ENCODE results near the gene PAM. TPM values are rescaled to one million over a fixed set of nuclear protein-coding genes. Genes with fewer than 3 reads are reported as not detected.

The PAM gene
- total and polyA plus RNA-seq, 3 donors from 2014 or later = 65.5 to 92.5 (median 77.5) TPM

GRCh38 chr5:102818345-102818744 is 63.2 kb downstream of the PAM start:
- no peak for DNase-seq
- H3K27me3 ChIP-seq = no peaks in the 10 kb centered on the region
- intact Hi-C loops (cut with DNase I; ENCODE audit: low total_unique reads) = no loop called here

GRCh38 chr5:102818934-102819333 is 63.8 kb downstream of the PAM start:
- 90 to 93% methylated on average over 5 of the region's 5 CpGs for WGBS, 2 donors
- intact Hi-C loops (cut with DNase I; ENCODE audit: low total_unique reads) = no loop called here

More at GRCh38 chr5:102818345-102818744, 63.2 kb downstream of the PAM start:
- no peak overlapping the region for H3K27ac ChIP-seq
- no peak overlapping the region for H3K4me3 ChIP-seq
- no peak for TF ChIP-seq POLR2A (IDR thresholded peaks at IDR 0.05)
- TF ChIP-seq CTCF (IDR thresholded peaks at IDR 0.05) = no peak
- 69 to 74% methylated on average over 1 of the region's 1 CpG for WGBS, 2 donors
- no peaks in the 10 kb centered on the region for H3K9me3 ChIP-seq
- H3K36me3 ChIP-seq (ENCODE audit: low read depth, missing control alignments) = no peaks in the 10 kb centered on the region
- H3K4me1 ChIP-seq = no peaks in the 10 kb centered on the region

DNA sequence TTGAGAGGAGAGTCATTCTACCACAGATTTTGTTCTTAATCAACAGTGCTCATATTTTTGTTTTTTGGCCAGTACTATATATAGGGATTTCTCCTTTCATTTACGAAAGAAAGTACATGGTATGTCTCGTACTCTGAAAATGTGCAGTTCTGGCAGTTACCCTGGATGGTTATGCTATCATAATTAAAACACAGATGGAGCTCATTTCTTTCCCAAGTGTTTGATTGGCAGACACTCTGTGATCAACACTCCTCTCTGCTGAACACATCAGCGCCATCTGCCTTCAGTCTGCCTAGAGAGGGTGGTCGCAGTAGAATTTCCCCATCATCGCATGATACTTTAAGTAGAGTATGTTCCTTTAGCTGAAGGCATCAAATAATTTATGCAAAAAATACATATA is 64.5 kb downstream of the PAM start:
- H3K4me3 ChIP-seq = no peak overlapping the region
- H3K27ac ChIP-seq = no peak overlapping the region
- no peaks in the 10 kb centered on the region for H3K9me3 ChIP-seq
- DNase-seq = no peak
- WGBS, 2 donors = 86 to 89% methylated on average over 5 of the region's 5 CpGs
- no peaks in the 10 kb centered on the region for H3K27me3 ChIP-seq
- TF ChIP-seq POLR2A (IDR thresholded peaks at IDR 0.05) (no peak), CTCF (IDR thresholded peaks at IDR 0.05) (no peak)
- H3K4me1 ChIP-seq = no peaks in the 10 kb centered on the region
- intact Hi-C loops (cut with DNase I; ENCODE audit: low total_unique reads) = no loop called here
- H3K36me3 ChIP-seq (ENCODE audit: low read depth, missing control alignments) = no peaks in the 10 kb centered on the region

More at GRCh38 chr5:102818934-102819333, 63.8 kb downstream of the PAM start:
- Histone ChIP-seq H3K4me3 (no peak overlapping the region), H3K27ac (no peak overlapping the region), H3K4me1 (no peaks in the 10 kb centered on the region), H3K9me3 (no peaks in the 10 kb centered on the region), H3K36me3 (ENCODE audit: low read depth, missing control alignments) (no peaks in the 10 kb centered on the region), H3K27me3 (no peaks in the 10 kb centered on the region)
- TF ChIP-seq POLR2A (IDR thresholded peaks at IDR 0.05) (no peak), CTCF (IDR thresholded peaks at IDR 0.05) (no peak)
- DNase-seq = no peak

GRCh38 chr5:102823441-102823874 is 68.4 kb downstream of the PAM start:
- H3K27ac ChIP-seq = no peak overlapping the region
- DNase-seq = no peak
- no peaks in the 10 kb centered on the region for H3K9me3 ChIP-seq
- intact Hi-C loops (cut with DNase I; ENCODE audit: low total_unique reads) = no loop called here
- H3K27me3 ChIP-seq = no peaks in the 10 kb centered on the region
- H3K4me1 ChIP-seq = no peaks in the 10 kb centered on the region
- no peaks in the 10 kb centered on the region for H3K36me3 ChIP-seq (ENCODE audit: low read depth, missing control alignments)
- 80 to 88% methylated on average over 1 of the region's 1 CpG for WGBS, 2 donors
- no peak overlapping the region for H3K4me3 ChIP-seq
- TF ChIP-seq POLR2A (IDR thresholded peaks at IDR 0.05) = no peak
- no peak for TF ChIP-seq CTCF (IDR thresholded peaks at IDR 0.05)

GRCh38 chr5:102826629-102827028 is 71.5 kb downstream of the PAM start:
- Histone ChIP-seq H3K4me3 (no peak overlapping the region), H3K27me3 (no peaks in the 10 kb centered on the region), H3K36me3 (ENCODE audit: low read depth, missing control alignments) (no peaks in the 10 kb centered on the region), H3K27ac (no peak overlapping the region), H3K9me3 (no peaks in the 10 kb centered on the region), H3K4me1 (no peaks in the 10 kb centered on the region)
- TF ChIP-seq POLR2A (IDR thresholded peaks at IDR 0.05) = no peak
- no peak for TF ChIP-seq CTCF (IDR thresholded peaks at IDR 0.05)
- intact Hi-C loops (cut with DNase I; ENCODE audit: low total_unique reads) = no loop called here
- DNase-seq = no peak

All from testis (tissue), 3 donors.